ENCODE measurements around the gene ENAH.

ENAH gene

GRCh38 chr1:225441314-225442122 lies 211.4 kb downstream of the ENAH start:
- no peak for DNase-seq (ENCODE audit: low read depth in 1 of 2, low spot score in 1 of 2)

GRCh38 chr1:225440380-225441221 lies 212.3 kb downstream of the ENAH start:
- no peak for DNase-seq (ENCODE audit: low read depth in 1 of 2, low spot score in 1 of 2)

DNA sequence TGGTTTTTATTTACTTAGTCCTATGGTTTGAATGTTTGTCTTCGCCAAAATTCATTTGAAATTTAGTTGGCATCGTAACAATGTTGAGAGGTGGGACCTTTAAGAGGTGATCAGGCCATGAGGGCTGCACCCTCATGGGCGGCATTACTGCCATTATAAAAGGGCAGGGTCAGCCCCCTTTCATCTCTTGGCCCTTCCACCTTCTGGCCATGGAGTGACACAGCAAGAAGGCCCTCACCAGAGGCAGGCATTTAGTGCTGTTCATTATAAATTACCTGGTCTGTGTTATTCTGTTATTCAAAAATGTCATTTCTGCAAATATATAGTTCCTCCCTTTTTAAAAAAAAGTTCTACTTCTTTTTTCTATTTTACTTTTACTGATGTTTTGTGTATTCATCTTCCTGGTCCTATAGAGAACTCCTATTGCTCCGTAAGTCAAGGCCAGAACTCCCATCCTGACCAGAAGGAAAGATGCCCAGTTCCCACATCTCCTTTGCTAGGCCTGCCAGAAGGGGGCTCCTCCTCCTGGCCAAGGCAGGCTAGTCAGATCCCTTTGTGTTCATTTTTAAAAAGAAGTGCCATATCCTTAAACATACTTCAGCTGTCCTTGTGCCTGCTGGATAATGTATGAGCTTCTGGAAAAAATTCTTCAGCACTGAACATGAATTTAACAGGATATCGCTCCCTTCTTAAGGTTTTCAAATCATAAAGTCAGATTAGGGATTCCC lies 215.0 kb downstream of the ENAH start:
- DNase-seq (ENCODE audit: low read depth in 1 of 2, low spot score in 1 of 2) = no peak
